ENCODE results near the gene TMEM18. TPM values are rescaled to one million over a fixed set of nuclear protein-coding genes. Genes with fewer than 3 reads are reported as not detected.

TMEM18 gene
- total RNA-seq, 1 experiment from 2014 or later = 30.7 TPM

DNA sequence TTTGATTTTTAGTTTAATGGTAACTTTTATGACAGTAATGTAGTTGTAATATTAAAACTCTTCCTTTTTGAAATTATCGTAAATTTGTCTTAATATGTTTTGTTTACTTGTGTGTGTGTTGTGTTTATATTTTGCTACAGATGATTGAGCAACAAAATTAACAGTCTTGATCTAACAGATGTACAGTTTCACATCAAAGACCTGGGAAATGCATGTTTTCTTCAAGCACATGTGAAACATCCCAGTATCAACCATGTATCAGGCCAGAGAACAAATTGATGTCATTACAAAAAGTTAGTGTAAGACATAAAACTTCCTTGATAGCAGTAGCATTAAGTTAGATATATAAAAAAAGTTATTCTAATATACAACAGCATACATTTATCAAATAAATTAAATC, 45.5 kb downstream of the TMEM18 start:
- TF ChIP-seq CTCF (conservative IDR thresholded peaks at IDR 0.05) = no peak
- no peak overlapping the region for H3K27ac ChIP-seq (ENCODE audit: insufficient read length, low read depth, low read length)
- no peak overlapping the region for H3K4me2 ChIP-seq (ENCODE audit: insufficient read depth, insufficient read length, low read length)
- H3K27ac Mint-ChIP-seq = no peak overlapping the region
- peaks cover 11% of the 10 kb centered on the region for H3K27me3 Mint-ChIP-seq (ENCODE audit: low read depth)
- H2AFZ ChIP-seq (ENCODE audit: low read length) = no peak overlapping the region
- H3K9me3 Mint-ChIP-seq = peaks cover 2 to 8% of the 10 kb centered on the region in 2 experiments; a peak in 4 of 5 replicates
- no peaks in the 10 kb centered on the region for H3K4me1 ChIP-seq (ENCODE audit: insufficient read depth, low read length)
- no peak overlapping the region for H2BK12ac ChIP-seq (ENCODE audit: insufficient read length, low read depth, low read length)
- no peak overlapping the region for H3K4me3 Mint-ChIP-seq
- no peak overlapping the region for H4K91ac ChIP-seq (ENCODE audit: insufficient read length, low read depth, low read length)
- H2BK5ac ChIP-seq (ENCODE audit: insufficient read length, low read length) = no peak overlapping the region
- H2BK15ac ChIP-seq (ENCODE audit: low read depth, low read length) = no peak overlapping the region
- no peak overlapping the region for H3K9ac ChIP-seq (ENCODE audit: extremely low read depth, insufficient read length, low read length)
- H3K4me1 Mint-ChIP-seq = peaks cover 12 to 15% of the 10 kb centered on the region in 2 experiments
- H3K23me2 ChIP-seq (ENCODE audit: insufficient read length, low read depth, low read length, poor library complexity, severe bottlenecking) = no peaks in the 10 kb centered on the region
- H4K5ac ChIP-seq (ENCODE audit: insufficient read length, low read depth, low read length) = no peak overlapping the region
- H3K79me2 ChIP-seq (ENCODE audit: insufficient read depth, low read length) = no peaks in the 10 kb centered on the region
- WGBS (ENCODE audit: extremely low coverage, insufficient read length, low lambda C conversion rate) = no CpG with 5 or more reads among the region's 1 CpG
- no peak overlapping the region for H3T11ph ChIP-seq (ENCODE audit: low read length)
- no peak overlapping the region for H3K23ac ChIP-seq (ENCODE audit: insufficient read length, low read depth, low read length)
- no peak overlapping the region for H3K4ac ChIP-seq (ENCODE audit: low read depth, low read length)
- H3K9me3 ChIP-seq (ENCODE audit: control insufficient read depth, low read depth, low read length) = no peaks in the 10 kb centered on the region
- H3K27me3 ChIP-seq (ENCODE audit: insufficient read depth, low read length) = peaks cover 2% of the 10 kb centered on the region; the same call in 1 of the 2 replicates
- no peak overlapping the region for H3K14ac ChIP-seq (ENCODE audit: insufficient read depth, low read length)
- H2BK20ac ChIP-seq (ENCODE audit: low read depth, low read length, poor library complexity, severe bottlenecking) = no peak overlapping the region
- H2AK5ac ChIP-seq (ENCODE audit: insufficient read length, low read length) = no peak overlapping the region
- no peak overlapping the region for H2BK120ac ChIP-seq (ENCODE audit: low read depth, low read length, poor library complexity, severe bottlenecking)
- H3K56ac ChIP-seq (ENCODE audit: insufficient read length, low read depth, low read length) = no peak overlapping the region
- H3K18ac ChIP-seq (ENCODE audit: insufficient read length, low read depth, low read length) = no peak overlapping the region
- DNase-seq = no peak
- H4K8ac ChIP-seq (replicated peaks; ENCODE audit: insufficient read length, low read depth, low read length) = no peak overlapping the region
- no peaks in the 10 kb centered on the region for H3K79me1 ChIP-seq (ENCODE audit: insufficient read depth, low read depth, low read length, poor library complexity, severe bottlenecking)
- peaks cover 0 to 4% (median 2%) of the 10 kb centered on the region in 3 experiments; a peak in 3 of 7 replicates for H3K36me3 Mint-ChIP-seq (ENCODE audit: insufficient read depth in 1 of 3, low read depth in 3 of 3)
- no peaks in the 10 kb centered on the region for H4K20me1 ChIP-seq (ENCODE audit: control insufficient read depth, insufficient read depth, insufficient read length)
